NCI-H526 (cell line): ENCODE data around the gene PLA2G1B.

Experiments used
- DNase-seq, 2 experiments: peaks; one replicate each; lab custom pipeline; 2025; lab: John Stamatoyannopoulos, UW

PLA2G1B gene

DNA sequence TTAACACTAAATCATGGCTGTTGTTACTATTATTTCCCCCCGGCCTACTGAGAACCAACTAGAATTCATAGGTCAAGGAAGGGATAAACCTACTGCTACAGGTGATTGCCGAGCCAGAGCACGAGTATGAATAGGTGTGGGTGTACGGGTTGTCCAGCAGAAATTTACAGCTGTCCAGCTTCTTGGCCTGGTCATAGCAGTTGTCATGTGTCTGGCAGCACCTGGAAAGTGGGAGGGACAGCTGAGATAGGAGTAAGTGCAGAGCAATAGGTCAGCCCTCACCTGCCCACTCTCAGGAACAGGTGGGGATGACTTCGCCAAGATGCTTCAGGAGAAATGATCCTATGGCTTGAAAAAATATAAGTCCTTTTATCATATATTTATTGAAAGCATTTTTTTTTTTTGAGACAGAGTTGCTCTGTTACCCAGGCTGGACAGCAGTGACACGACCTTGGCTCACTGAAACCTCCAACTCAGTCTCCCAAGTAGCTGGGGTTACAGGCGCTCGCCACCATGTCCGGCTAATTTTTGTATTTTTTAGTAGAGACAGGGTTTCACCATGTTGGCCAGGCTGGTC, 2.6 kb downstream of the PLA2G1B start:
- no peak for DNase-seq

DNA sequence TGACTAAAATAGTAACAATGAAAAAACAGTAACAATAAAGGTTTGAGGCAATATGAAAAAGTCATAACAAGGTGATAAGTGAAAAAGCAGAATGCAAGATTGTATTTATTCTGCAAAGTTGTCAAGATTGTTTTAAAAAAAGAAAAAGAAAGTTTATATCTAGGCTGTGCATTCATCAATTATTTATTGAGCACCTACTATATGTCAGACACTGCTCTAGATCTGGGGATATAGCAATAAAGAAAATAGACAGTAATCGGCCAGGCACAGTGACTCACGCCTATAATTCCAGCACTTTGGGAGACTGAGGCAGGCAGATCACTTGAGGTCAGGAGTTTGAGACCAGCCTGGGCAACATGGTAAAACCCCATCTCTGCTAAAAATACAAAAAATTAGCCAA, 3.8 kb downstream of the PLA2G1B start:
- DNase-seq: no peak

DNA sequence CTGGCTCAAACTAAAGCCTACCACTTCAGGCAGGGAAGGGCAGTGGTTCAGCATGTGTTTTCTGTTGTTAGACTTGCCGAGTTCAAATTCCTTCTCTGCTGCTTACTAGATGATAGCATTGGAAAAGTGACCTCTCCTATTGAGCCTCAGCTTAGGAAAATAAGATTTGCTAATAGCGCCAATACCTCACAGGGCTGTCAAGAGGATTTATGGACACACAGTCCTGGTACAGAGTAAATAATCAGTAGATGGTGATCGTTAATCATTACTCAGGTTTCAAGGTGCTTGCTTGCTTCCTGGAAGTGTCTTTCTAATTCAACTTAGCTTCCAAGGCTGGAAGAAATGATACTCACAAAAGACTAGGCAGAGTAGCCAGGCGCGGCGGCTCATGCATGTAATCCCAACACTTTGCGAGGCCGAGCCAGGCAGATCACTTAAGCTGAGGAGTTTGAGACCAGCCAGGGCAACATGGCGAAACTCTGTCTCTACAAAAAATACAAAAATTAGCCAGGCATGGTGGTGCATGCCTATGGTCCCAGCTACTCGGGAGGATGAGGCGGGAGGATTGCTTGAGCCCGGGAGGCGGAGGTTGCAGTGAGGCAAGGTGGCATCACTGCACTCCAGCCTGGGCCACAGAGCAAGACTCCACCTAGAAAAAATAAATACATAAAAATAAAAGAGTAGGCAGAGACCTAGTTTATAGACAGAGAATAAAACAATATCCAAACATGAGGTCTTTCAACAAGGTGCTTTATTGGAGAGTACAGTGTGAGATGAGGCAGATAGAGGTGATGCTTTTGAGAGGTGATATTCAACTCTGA, 6.0 kb downstream of the PLA2G1B start:
- peak in 1 of 2 experiments; percentile 27 for DNase-seq

DNA sequence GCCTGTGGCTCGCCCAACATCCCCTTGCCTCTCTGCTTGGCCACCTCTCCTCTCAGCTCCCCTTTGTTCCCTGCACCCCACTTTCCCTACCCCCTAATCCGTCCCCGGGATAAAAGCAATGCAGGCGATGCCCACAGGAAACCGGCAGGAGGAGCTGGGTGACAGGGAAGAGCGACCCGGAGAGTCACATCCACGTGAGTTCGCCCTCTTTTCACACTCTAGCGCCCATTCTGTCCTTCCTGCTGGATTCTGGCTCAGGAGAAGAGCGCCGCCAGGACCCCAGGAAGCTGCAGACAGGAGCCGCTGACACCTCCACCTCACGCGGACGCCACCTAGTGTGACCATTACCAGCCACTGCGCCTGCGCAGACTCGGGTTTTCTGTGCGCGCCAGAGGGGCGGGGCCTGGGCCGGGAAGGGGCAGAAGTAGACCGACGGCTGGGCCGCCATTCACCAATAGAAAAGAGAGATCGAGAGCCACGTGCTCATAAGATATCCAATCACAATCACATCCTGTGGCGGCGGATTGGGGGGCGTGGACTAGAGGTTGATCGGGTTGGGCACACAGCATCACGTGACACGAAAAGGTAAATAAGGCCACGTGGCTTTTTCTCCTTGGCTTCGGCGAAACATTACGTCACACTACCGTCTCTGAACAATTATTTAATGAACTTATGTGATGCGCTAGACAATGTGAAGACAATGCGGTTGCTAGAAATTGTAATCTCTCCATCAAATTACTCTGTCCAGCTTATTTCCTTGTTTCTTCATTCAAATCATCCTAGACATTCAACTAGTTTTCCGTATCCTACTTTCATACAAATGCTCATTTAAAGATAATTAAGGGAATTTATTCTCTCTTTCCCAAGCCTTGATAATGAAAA, 10.1 kb downstream of the PLA2G1B start:
- peak; percentile 99 for DNase-seq

DNA sequence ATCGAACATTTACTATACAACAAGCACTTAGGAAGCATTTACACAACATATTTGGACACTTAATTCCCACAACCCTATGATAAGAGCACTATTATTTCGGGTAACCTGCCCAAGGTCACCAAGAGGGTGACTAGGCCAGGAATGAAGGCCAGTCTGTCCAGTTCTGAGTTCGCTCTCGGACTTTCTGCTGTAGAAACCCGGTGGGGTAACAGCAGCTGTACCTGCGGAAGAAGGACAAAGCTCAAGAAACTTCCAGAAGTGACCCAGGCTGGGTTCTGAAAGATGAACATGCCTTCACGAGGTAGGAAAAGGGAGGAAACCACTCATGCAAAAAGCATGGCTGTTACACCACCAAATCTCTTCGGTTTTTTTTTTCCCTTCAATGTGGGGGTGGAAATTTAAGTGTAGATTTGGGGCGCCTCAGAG, 10.8 kb downstream of the PLA2G1B start:
- no peak for DNase-seq

DNA sequence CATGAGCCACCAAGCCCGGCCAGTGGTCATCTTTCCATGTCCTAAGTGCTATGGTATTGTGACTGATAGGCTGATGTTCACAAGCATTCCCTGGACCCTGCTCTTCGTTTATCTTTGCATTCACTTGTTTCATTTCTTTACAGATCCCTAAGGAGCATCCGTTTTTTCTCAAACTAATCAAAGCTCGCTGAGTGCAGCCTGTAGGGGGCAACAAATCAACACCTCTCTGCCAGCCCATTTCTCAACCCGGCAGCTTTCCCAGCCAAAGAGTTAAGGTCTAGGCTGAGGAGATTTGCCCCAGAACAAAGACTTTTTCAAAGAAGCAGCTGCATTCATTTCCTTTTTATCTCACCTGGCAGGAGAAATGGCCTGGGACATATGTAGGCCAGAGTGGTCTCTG, 13.4 kb downstream of the PLA2G1B start:
- no peak for DNase-seq

DNA sequence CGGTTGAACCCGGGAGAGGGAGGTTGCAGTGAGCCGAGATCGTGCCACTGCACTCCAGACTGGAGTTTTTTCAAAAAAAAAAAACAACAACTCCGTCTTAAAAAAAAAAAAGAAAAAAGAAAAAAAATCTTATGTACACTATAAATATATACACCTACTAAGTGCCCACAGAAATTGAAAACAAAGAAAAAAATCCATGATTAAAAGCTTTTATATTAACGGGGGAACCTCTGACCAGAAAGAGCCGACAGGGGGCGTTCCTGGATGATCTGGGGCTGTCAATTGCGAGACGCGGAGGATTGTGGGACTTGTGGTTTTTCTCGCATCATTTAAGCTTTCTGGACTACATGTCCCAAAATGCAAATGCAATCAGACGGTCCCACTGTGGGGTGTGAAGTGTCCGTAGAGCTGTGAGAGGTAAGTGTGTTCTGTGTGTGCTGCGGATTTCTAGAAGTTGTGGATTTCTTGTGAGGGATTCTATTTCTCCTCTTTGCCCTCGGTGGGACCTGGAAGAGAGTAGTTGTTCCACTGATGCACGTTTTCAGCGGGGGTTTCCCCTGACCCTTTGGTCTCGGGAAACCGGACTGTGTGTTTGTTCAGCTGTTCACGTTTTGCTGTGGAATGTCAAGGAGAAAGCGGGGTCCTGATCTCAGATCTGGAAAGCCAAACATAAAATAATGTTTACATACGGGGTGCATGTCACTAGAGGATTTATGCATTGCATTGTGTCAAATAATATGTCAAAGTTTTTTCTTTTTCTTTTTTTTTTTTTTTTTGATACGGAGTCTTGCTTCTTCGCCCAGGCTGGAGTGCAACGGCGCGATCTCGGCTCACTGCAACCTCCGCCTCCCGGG, 25.4 kb downstream of the PLA2G1B start, which contains the start of gene SIRT4:
Gene SIRT4 (plus strand): TSS at position 360 of the 854 bp plus-strand sequence. CDS start 1,241 bp downstream, outside the sequence.
- peak; percentile 96 to 97 for DNase-seq

DNA sequence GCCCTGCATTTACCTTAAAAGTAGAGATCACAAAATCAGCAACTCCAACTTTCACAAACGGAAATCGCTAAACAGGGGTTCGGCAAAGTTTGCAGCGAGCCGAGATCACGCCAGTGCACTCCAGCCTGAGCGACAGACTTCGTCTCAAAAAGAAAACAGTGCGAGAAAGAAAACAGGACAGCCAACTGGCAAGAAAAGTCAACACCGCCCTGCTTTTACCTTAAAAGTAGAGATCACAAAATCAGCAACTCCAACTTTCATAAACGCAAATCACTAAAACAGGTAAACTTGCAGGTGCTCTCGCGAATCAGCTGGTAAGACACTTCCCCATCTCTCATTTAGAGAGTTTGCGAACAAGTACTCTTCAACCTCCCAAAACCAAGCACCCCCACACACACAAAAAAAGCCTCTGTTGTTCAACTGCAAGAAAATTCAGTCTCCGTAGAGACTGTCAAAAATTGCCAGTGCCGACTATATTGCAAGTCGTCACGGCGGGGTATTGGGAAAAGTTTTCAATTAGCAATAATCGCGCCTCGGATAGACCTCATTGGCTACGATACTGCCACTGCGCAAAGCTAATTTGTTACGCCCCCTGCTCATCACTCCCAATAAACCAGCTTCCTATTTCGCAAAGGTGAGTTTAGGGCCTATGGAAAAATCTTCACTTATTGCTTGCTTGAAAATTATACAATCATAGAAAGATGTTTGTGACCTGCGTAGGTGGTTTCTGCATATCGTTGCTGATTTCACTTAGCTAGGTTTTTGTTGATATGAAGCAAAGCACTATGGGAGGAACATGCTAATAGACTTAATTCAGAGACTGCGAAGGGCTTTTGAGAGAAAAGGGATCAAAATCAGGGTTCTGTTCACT, 34.7 kb downstream of the PLA2G1B start, which contains the start of gene RNU4-1:
Gene RNU4-1 (minus strand): TSS at position 577 of the 871 bp plus-strand sequence.
- peak; percentile 97 to 100 for DNase-seq

DNA sequence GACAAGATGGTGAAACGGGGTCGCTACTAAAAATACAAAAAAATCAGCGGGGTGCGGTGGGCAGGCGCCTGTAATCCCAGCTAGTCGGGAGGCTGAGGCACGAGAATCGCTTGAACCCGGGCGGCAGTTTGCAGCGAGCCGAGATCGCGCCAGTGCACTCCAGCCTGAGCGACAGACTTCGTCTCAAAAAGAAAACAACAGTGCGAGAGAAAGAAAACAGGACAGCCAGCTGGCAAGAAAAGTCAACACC, 35.2 kb downstream of the PLA2G1B start:
- DNase-seq: no peak

DNA sequence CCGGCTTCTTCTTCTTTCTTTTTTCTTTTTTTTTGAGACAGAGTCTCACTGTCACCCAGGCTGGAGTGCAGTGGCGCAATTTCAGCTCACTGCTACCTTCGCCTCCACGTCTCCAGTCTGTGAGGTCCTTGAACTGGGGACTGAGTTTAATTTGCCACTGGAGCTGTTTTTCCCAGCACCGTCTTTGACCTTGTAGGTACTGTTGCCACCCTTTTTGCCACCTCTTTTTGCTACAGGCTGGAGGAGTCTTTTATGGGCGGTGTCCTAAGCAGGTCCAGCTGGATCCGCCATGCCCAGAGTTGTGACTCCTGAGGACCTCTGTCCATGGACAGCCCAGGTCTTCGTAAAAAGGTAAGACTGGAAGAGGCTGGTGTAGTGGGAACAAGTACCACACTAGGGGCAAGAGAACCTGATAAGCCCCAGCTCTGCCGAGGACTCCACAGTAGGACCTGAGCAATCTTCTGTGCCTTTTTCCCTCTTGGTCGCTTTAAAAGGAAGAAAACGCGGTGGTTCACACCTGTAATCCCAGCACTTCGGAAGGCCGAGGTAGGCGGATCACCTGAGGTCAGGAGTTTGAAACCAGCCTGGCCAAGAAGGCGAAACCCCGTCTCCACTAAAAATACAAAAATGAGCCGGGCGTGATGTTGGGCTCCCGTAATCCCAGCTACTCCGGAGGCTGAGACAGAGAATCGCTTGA, 36.8 kb downstream of the PLA2G1B start:
- DNase-seq: no peak

DNA sequence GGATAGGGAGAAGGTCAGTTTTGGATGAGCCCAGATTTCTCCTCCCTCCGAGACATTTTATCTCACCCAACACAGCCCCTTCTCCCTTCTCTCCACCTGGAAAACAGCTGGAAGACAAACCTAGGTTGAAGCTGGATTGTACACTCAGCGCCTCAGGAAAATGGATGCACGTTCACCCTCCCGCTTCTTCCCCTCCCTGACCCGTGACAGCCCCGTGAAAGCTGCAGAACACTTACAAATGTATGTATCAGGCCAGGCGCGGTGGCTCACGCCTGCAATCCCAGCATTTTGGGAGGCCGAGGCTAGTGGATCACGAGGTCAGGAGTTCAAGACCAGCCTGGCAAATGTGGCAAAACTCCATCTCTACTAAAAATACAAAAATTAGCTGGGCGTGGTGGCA, 40.1 kb downstream of the PLA2G1B start:
- no peak for DNase-seq

DNA sequence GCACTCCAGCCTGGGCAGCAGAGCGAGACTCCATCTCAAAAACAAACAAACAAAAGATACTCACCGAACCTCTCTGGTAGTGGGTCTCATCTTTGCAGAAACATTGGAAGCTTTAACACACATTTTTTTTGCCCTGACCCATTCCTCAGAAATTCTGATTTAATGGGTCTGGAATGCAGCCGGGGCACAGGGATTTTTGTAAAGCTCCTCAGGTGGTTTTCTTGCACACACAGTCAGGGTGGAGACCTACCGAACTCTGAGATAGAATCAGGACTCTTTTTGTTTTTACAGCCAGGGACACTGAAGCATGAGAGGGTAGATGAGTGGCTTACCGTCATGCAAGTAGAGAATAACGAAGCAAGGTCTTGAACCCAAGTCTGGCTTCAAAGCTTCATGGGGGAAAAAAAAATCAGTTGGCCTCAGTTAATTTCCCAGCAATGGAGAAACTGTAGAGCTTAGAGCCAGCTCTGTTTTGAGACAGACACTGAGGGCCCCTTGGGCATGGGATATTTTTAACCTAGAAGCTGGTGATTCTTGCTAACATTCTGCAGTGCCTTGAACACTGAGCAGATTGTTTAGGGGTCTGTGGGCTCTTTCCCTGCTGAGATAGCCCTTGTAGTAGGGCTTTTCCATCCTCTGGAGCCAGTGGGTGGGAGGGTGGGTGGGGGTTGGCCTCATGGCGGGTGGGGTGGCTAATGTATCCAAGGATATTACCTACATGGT, 40.6 kb downstream of the PLA2G1B start:
- DNase-seq: no peak

DNA sequence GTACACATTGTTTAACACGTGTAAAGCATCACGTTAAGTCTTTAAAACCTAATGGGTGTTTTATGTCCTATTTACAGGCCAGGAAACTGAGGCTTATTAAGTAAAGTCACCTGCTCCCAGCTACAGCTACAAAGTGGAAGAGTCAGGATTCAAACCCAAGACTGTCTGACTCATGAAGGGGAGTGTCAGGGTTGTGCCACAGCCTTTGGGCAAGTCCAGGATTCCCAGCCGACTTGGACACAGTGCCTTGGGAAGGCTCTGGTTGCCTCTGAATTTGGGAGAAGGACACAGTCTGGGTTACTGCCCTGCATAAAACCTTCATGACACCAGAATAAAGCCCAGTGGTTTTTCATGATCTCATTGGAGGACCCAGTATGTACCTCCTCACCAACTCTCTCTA, 43.2 kb downstream of the PLA2G1B start:
- DNase-seq: no peak

DNA sequence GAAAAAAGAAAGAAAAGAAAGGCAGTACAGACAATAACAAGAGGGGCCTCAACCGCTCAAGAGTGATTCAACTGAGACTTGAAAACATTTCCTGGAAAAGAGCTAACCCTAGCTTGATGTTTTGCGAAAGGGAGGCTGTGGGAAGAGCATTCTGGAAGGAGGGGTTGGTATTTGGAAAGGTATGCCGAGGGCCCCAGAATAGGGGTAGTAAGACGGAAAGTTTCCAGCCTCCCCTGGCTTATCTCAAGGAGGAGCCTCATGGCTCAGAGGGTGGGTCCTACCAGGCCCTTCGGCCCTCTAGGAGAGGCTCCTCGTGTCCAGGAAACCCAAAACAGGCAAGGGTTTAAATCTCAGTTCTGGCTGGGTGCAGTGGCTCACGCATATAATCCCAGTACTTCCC, 44.3 kb downstream of the PLA2G1B start:
- no peak for DNase-seq

DNA sequence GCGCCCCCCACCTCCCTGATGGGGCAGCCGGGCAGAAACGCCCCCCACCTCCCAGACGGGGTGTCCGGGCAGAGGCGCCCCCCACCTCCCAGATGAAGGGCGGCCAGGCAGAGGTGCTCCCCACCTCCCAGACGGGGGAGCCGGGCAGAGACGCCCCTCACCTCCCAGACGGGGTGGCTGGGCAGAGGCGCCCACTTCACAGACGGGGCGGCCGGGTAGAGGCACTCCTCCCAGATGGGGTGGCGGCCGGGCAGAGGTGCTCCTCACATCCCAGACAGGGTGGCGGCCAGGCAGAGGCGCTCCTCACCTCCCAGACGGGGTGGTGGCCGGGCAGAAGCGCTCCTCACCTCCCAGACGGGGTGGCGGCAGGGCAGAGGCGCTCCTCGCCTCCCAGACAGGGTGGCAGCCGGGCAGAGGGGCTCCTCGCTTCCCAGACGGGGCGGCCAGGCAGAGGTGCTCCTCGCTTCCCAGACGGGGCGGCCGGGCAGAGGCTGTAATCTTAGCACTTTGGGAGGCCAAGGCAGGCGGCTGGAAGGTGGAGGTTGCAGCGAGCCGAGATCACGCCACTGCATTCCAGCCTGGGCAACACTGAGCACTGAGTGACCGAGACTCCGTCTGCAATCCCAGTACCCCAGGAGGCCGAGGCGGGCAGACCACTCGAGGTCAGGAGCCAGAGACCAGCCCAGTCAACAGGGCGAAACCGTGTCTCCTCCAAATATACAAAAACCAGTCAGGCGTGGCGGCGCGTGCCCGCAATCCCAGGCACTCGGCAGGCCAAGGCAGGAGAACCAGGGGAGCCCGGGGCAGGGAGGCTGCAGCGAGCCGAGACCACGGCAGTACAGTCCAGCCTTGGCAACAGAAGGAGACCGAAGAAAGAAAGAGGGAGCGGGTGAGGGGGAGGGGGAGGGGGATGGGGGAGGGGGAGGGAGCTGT, 49.2 kb downstream of the PLA2G1B start:
- DNase-seq: no peak

DNA sequence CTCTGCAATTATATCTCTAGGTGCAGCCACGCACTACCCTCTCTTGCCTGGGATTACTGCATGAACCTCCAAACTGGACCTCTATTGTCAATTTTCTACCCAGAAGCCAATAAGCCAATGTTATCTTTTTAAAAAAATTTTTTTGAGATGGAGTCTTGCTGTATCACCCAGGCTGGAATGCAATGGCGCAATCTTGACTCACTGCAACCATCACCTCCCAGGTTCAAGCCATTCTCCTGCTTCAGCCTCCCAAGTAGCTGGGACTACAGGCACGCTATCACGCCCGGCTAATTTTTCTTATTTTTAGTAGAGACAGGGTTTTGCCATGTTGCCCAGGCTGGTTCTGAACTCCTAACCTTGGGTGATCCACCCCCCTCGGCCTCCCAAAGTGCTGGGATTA, 50.8 kb downstream of the PLA2G1B start:
- no peak for DNase-seq
